ENCODE results near the gene GFM2.
"Not testable (repeated sequence)": the region's sequence is repeated elsewhere in the genome, so short reads cannot be mapped to it uniquely, and the experiment has no call there.

GFM2 gene

GRCh38 chr5:74693191-74693590, 73.7 kb downstream of the GFM2 start:
- DNase-seq (ENCODE audit: low read depth in 3 of 3) = no peak

- DNase-seq (ENCODE audit: low read depth in 3 of 3) = no peak
Measured at GRCh38 chr5:74686962-74687751, 79.8 kb downstream of the GFM2 start.

- no peak for DNase-seq (ENCODE audit: low read depth in 3 of 3)
Measured at GRCh38 chr5:74685979-74686631, 80.8 kb downstream of the GFM2 start.

GRCh38 chr5:74684900-74685851, 81.7 kb downstream of the GFM2 start, which contains the start of gene HEXB:
HEXB (plus strand) TSS chr5:74685233; CDS start chr5:74685261, 28 bp downstream.
- DNase-seq (ENCODE audit: low read depth in 3 of 3) = peak; percentile 73 to 75 (median 74)

- DNase-seq (ENCODE audit: low read depth in 3 of 3) = no peak
Measured at GRCh38 chr5:74679966-74680365, 87.0 kb downstream of the GFM2 start.

GRCh38 chr5:74679300-74679699, 87.6 kb downstream of the GFM2 start:
- not testable (repeated sequence) for DNase-seq (ENCODE audit: low read depth in 3 of 3)

GRCh38 chr5:74678123-74678522, 88.8 kb downstream of the GFM2 start:
- not testable (repeated sequence) for DNase-seq (ENCODE audit: low read depth in 3 of 3)

- DNase-seq (ENCODE audit: low read depth in 3 of 3) = not testable (repeated sequence)
Measured at GRCh38 chr5:74676466-74676865, 90.5 kb downstream of the GFM2 start.

- DNase-seq (ENCODE audit: low read depth in 3 of 3) = no peak
Measured at GRCh38 chr5:74673011-74673790, 93.7 kb downstream of the GFM2 start.

- no peak for DNase-seq (ENCODE audit: low read depth in 3 of 3)
Measured at GRCh38 chr5:74672215-74672877, 94.6 kb downstream of the GFM2 start.
